Activated CD4-positive, CD25-positive, alpha-beta regulatory T cell treated with anti-CD3 and anti-CD28 coated beads, Interleukin-2, amount 50 U/mL, for 24 hours (primary cell): ENCODE data around the gene ABHD12.
"Not testable (repeated sequence)": the region's sequence is repeated elsewhere in the genome, so short reads cannot be mapped to it uniquely, and the experiment has no call there.

Experiments
- ATAC-seq, 2 donors: fragments of 150-1000 bp; cut with Tn5 transposase; one replicate each; pipeline ENCODE4 v1.10.0; 2021; ENCODE audit warnings: mild to moderate bottlenecking in 1 of 2, moderate library complexity in 1 of 2

ABHD12 gene

DNA sequence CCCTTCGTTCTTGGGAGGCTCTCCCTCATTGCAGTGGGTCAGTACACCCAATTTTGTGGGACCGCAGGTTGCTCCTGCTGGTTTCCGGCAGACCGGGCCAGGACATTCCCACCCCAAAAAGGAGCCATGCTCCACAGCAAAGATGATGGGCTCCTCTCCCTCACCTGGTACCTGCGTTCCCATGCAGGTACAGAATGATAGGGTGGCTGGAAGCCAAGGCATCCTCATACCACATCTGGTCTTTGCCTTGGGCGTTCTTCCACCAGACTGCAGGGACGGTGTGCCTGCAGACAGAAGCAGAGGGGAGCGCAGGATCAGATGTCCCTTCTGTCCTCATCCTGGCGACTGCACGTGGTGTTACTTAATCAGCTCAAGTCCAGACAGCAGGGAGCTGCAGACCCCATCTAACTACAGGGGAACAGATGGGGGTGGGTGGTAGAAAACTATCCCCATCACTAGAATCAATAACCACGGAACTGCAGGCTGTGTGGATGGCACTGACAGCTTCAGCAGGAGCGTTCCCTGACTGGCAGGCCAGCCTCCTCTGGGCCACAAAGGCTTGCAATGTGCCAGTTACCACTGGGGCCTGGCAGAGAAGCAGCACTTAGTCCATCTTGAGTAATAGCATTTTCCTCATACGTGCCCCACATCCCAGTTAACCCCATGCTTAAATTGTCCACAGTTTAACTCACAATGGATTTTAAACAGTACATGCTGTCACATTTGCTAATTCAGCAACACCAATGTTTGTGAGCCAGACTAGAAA lies 70.4 kb downstream of the ABHD12 start:
- ATAC-seq = no peak

DNA sequence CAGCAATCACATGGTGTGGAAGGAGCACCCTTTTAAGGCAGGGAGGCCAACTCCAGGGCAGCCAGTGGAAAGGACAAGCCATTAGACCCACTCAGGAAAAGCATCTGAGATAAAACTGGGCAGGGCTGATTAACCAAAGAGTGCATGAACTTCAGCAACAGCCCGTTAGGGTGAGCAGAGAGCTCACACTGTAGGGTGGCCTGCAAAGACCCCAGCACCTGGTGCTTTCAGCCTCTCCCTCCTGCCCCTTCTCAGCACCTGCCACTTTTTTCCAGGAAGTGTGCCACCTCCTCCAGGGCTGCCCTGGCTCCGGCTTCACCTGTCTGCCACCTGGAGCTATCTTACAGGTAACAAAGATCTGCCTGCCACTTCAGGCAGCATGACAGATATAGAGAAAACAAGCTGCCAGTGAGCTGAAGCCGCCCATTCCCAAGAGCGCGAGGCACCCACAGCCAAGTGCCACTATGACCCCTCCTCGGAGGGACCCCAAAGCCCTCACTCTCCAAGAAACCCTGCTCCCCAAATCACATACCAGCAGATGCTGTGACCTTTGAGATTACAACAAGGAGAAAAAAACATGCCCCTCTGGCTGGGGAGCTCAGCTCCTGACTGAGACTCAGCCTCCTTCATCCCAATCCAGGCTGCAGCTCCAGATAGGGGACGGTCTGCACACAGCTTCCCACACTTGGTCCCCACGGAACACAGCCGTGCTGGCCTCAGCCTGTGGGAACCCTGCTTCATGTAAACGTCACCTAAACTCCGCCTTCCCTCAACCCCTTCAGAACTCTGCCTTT lies 71.2 kb downstream of the ABHD12 start:
- no peak for ATAC-seq

GRCh38 chr20:25318471-25319240 lies 72.0 kb downstream of the ABHD12 start:
- peak; percentile 24 to 41 for ATAC-seq

DNA sequence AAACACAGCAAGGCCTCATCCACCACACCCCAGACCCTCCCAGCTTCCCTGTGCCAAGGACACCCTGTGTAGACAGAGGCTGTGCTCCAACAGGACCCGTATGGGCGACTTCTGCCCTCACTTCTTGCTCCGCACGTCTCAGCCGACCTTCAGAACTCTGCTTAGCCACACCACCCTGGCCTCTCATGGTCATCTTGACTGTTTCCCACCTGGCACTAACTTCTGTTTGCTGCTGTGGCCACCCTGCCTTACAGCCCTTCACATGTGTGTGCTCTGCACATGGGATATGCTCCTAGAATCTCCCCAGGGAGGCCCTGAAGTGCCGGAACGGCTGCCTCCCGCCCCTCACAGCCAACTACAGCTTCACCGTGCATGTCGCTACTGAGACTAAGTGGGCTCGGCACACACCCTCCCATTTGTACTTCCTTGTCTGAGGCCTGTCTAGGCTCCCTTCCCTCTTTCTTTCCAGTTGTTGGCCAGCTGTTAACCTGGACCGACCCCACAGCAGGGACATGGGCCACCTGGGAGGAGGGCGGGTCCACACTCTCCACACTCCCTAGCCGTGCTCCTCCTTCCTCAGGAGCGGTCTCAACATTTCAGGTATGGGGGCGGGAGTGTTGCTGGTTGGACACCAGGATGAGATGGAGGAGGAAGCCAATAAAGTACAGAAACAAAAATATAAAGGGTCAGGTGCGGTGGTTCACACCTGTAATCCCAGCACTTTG lies 73.1 kb downstream of the ABHD12 start:
- ATAC-seq = no peak

GRCh38 chr20:25316506-25317190 lies 74.0 kb downstream of the ABHD12 start:
- ATAC-seq = no peak

- ATAC-seq = no peak
These were observed 75.0 kb downstream of the ABHD12 start for GRCh38 chr20:25315418-25316210.

DNA sequence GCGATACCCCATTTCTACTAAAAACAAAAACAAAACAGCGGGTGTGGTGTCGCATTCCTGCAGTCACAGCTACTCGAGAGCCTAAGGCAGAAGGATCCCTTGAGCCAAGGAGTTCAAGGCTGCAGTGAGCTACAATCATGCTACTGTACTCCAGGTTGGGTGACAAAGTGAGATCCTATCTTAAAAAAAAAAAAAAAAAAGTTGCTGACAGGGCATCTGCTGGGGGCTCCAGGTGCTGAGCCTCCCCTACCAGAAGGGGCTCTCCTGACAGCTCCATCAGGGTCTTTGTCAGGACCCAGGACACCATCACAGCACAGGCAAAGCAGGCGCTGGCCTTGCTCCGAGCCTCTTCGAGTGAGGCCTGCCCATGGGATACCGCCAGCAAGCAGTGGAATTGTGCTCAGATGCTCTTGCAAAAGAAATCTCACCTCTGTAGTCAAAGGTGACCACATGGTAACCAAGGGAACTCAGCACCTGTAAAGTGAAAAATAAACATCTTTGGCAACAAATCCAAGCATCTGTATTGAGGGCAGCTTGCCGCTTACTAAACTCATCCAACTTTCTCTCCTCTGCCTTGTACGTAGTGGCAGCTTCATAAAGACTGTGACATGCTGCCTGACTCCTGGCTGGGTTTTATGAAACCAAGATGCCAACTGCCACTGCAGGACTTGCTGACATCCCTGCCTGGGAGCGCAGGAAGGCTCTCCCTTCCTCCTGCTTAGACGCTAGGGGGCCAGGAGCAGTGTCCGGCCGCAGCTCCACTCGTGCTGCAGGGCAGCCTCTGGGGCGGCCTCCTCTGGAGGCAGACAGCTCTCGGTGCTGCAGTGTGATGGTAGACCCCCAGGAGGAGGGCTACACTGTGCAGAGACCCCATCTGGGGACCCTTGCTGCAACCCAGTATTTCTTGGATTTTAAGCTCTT lies 75.9 kb downstream of the ABHD12 start:
- ATAC-seq = no peak

DNA sequence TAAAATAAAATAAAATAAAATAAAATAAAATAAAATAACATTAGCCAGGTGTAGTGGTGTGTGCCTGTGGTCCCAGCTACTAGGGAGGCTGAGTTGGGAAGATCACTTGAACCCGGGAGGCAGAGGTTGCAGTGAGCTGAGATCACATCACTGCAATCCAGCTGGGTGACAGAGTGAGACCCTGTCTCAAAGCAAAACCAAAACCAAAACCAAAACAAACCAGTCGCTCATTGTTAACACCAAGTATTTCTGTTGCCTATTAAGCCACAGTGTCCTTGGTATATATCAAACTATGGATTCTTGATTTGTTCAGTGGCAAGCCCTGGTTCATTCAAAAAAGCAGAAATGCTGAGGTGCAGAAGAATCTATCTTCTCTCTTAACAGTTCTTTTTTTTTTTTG lies 77.0 kb downstream of the ABHD12 start:
- ATAC-seq = peak; percentile 27 to 28

DNA sequence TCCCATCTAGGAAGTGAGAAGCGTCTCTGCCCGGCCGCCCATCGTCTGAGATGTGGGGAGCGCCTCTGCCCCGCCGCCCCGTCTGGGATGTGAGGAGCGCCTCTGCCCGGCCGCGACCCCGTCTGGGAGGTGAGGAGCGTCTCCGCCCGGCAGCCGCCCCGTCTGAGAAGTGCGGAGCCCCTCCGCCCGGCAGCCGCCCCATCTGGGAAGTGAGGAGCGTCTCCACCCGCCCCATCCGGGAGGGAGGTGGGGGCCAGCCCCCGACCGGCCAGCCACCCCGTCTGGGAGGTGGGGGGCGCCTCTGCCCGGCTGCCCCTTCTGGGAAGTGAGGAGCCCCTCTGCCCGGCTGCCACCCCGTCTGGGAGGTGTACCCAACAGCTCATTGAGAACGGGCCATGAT lies 77.9 kb downstream of the ABHD12 start:
- ATAC-seq = not testable (repeated sequence)

DNA sequence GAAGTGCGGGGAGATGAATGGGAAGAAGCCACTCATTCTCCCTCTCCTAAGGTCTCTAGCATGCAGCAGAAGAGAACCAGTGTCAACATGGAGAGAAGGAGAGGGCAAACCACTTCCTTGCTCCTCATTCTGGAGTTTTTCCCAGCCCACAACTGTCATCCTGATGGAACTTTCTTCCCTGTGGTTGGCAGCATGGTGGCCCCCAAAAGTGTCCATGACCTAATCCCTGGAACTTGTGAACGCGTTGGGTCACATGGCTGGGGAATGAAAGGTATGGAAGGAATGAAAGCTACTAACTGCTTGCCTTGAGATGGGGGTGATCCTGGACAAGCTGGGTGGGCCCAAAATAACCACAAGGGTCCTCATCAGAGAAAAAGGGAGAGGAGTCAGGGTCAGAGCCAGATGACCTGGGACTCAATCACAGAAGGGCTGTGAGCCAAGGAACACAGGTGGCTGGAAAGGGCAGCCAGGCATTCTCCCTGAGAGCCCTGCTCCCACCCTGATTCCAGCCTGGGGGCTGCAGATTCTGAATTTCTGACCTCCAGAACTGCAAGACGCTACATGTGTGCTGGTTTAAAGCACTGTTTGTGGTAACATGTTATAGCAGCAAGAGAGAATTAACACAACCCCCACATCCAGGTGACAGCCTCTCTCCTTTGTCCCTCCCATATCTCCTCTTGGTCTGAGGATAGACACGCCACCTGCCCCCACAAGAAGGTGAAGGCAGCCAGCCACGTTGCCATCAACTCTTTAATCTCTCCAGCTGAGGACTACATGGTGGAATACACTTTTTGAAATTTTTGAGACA lies 79.5 kb downstream of the ABHD12 start:
- no peak for ATAC-seq

DNA sequence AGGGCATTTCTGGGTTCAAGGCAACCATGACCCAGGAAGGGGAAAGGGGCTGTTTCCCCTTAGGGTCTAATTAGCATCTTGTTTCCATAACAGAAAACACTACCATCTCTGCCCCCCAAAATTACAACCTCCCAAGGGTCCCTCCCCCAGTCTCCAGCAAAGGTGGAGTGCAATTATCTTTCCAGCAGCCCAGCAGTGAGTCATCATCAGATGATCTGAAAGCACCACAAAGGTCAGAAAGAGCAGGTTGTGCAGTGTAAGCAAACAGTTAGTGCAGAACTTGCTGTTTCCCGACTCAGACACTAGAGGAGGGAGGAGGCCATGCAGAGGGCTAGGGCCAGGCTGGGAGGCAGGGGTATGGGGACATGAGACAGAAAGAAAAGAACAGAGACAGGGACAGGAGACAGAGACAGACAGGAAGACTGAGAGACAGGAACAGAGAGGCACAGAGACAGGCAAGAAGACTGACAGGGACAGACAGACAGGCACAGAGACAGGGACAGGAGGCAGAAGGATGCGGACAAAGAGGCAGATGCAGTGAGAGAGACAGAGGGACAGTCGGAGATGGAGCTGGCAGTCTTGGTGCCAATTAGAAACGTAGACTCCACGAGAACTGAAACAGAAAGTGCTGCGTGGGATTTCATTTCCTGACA lies 80.2 kb downstream of the ABHD12 start:
- ATAC-seq = peak; percentile 92 to 95

DNA sequence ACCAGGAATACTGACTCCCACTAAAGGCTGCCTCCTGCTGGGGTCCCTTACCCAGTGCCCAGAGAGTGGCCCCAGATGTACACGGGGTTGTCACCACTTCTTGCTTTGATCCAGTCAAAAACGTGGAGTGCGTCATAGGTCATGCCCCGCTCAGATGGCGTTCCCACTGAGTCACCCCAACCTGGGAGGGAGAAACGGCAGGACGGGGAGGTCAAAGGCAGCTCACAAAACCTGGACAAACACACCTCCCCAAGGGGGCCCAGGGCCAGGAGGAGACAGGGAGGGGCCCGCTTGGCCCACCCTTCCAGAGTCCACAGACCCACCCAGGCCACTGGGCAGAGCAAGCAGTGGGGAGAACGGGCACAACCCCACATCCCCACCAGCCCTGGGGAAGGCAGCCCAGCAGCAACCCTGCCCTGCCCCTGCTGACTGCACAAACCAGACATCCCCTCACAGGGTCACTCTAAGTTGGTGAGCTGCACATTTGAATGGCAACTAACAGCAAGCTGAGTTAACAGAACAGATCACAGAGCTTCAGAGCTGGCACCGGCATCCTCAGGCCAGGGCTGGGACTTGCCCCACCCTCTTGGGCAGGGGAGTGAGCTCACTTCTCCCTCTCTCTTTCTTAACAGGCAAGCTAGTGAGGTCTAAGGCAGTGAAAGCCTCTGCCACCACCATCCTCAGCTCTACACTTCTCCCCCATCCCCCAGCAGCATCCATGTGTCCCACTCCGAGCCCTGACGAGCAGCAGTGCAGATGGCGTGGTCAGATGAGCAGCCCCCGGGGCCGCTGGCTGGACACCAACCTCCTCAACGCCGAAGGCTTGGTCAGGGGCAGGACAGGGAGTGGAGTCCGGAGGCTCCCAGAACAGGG lies 81.0 kb downstream of the ABHD12 start:
- no peak for ATAC-seq

DNA sequence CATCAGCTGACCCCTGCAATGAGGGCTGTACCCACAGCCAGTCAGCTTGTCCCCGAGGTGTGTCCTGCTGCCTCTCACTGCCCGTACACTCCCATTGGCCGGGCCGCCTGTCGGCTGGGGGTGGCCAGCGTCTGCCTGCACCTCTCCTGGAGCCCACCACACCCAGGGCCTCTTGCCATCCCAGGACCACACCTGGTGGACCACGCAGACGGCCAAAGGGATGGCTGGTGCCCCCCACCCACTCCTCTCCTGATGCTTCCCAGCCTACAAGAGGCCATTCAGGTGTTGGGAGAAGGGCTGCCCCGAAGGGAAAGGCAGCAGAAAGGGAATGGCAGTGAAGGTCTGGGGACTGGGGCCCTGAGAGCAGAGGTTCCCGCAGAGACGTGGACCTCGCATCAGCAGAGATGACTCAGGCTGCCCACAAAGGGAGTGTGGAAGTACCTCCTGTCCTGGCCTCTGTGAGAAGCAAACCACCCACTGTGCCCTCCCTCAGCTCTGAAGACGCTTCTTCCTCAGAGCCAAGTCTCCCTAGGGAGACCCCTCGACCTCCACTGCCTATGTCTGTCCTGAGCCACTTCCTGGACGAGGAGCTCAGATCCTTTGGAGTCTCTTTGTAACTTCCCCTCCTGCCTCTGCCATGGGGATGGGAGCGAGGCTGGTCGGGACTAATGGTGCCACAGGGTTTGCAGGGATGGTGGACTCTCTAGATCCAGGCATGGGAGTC lies 81.8 kb downstream of the ABHD12 start:
- no peak for ATAC-seq

DNA sequence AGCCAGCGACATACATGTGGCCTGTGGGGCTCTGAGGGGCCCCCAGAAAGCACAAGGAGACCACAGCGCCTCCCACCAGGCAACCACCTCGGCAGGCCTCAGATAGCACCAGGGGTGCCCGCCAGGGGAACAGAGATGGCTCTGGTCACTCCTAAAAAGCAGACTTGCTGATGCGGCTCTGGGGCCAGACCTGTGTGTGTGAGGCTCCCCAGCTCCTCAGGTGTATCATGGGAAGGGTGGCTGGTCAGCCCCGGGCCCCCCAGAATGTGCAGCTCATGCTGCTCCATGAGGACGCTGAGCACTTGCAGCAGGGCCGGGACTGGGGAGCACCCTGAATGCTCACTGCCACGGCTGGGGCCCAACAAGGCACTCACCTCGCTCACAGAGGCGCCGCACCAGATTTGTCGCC lies 82.5 kb downstream of the ABHD12 start:
- ATAC-seq = no peak

GRCh38 chr20:25306991-25307903 lies 83.4 kb downstream of the ABHD12 start:
- no peak for ATAC-seq
